Measurements from ENCODE around the gene TRIM41.
"Not testable (repeated sequence)": the region's sequence is repeated elsewhere in the genome, so short reads cannot be mapped to it uniquely, and the experiment has no call there.

The TRIM41 gene

GRCh38 chr5:181260720-181261319, 37.7 kb downstream of the TRIM41 start, which contains the start of gene TRIM52:
Gene TRIM52, minus strand, starts transcription at chr5:181261143. Its CDS starts 330 bp downstream, at chr5:181260813.
- peak within 1 kb of the TSS; percentile 99 for H3K4me3 ChIP-seq (ENCODE audit: low read length)
- peak within 1 kb of the TSS; percentile 99 for H3K27ac ChIP-seq (ENCODE audit: low read depth, low read length)
- H3K27me3 ChIP-seq (ENCODE audit: control insufficient read depth, insufficient read depth, low read length) = no peaks in the 10 kb centered on the region
- peaks cover 16% of the 10 kb centered on the region for H3K4me1 ChIP-seq (ENCODE audit: control insufficient read depth, insufficient read depth, low read length)
- H3K9ac ChIP-seq (ENCODE audit: low read length) = peak within 1 kb of the TSS; percentile 99
- H3K36me3 ChIP-seq (ENCODE audit: control insufficient read depth, insufficient read depth, low read length) = peaks cover 6% of the 10 kb centered on the region

- no peaks in the 10 kb centered on the region for H3K27me3 ChIP-seq (ENCODE audit: control insufficient read depth, insufficient read depth, low read length)
- peak overlapping the region; percentile 99 for H3K4me3 ChIP-seq (ENCODE audit: low read length)
- peaks cover 16% of the 10 kb centered on the region for H3K4me1 ChIP-seq (ENCODE audit: control insufficient read depth, insufficient read depth, low read length)
- peak overlapping the region; percentile 99 for H3K27ac ChIP-seq (ENCODE audit: low read depth, low read length)
- peak overlapping the region; percentile 94 for H3K9ac ChIP-seq (ENCODE audit: low read length)
- H3K36me3 ChIP-seq (ENCODE audit: control insufficient read depth, insufficient read depth, low read length) = peaks cover 4% of the 10 kb centered on the region
Observed at GRCh38 chr5:181261320-181262049, 38.4 kb downstream of the TRIM41 start.

- Histone ChIP-seq H3K4me3 (ENCODE audit: low read length) (no peak overlapping the region), H3K27ac (ENCODE audit: low read depth, low read length) (no peak overlapping the region), H3K9ac (ENCODE audit: low read length) (no peak overlapping the region), H3K36me3 (ENCODE audit: control insufficient read depth, insufficient read depth, low read length) (peaks cover 4% of the 10 kb centered on the region), H3K4me1 (ENCODE audit: control insufficient read depth, insufficient read depth, low read length) (peaks cover 16% of the 10 kb centered on the region), H3K27me3 (ENCODE audit: control insufficient read depth, insufficient read depth, low read length) (no peaks in the 10 kb centered on the region)
Observed at GRCh38 chr5:181263633-181264032, 40.6 kb downstream of the TRIM41 start.

DNA sequence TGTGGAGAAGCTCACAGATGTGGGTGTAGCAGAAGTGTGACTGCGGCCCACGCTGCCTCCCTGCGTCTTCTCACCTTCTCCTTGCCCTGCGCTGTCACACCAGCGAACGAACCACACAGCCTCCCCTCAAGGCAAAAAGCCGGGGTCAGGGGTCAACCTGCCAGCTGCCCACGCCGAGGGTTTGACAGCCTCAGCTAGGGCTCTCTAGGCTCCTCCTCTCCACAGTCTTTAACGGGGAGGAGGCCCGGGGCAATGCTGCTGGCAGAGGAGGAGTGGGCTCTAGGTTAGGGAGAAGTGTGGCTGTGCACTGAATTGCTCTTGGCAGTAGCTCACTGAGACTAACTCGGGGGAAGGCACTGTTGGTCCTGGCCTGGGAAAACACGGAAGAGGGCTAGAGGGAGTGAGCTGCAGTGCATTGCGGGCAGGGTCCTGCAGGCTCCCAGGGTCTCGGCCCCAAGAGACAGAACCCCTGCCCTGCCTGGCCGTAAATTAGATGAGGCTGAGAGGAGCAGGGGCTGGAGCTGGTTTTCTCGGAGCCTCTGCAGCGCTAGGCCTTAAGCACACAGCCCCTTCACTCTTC, 42.1 kb downstream of the TRIM41 start:
- H3K27ac ChIP-seq (ENCODE audit: low read depth, low read length) = no peak overlapping the region
- no peaks in the 10 kb centered on the region for H3K27me3 ChIP-seq (ENCODE audit: control insufficient read depth, insufficient read depth, low read length)
- no peak overlapping the region for H3K4me3 ChIP-seq (ENCODE audit: low read length)
- H3K4me1 ChIP-seq (ENCODE audit: control insufficient read depth, insufficient read depth, low read length) = peaks cover 1% of the 10 kb centered on the region
- no peak overlapping the region for H3K9ac ChIP-seq (ENCODE audit: low read length)
- H3K36me3 ChIP-seq (ENCODE audit: control insufficient read depth, insufficient read depth, low read length) = peaks cover 4% of the 10 kb centered on the region

- H3K4me1 ChIP-seq (ENCODE audit: control insufficient read depth, insufficient read depth, low read length); H3K9ac ChIP-seq (ENCODE audit: low read length); H3K36me3 ChIP-seq (ENCODE audit: control insufficient read depth, insufficient read depth, low read length); H3K4me3 ChIP-seq (ENCODE audit: low read length); H3K27ac ChIP-seq (ENCODE audit: low read depth, low read length); H3K27me3 ChIP-seq (ENCODE audit: control insufficient read depth, insufficient read depth, low read length): not testable (repeated sequence)
Observed at GRCh38 chr5:181267291-181267904, 44.3 kb downstream of the TRIM41 start.

DNA sequence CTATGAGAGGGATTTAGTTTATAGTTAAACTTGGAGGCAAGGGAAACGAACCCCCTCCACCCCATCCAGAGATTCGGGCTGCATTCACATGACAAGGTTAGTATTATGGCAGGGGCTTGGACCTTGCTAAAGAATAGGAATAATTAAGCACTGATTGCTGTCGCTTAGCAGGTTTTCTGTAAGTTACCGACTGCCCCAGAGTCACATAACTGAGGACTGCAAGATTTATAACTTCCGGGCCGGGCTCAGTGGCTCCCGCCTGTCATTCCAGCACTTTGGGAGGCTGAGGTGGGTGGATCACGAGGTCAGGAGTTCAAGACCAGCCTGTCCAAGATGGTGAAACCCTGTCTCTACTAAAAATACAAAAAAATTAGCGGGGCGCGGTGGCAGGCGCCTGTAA, 44.8 kb downstream of the TRIM41 start:
- H3K36me3 ChIP-seq (ENCODE audit: control insufficient read depth, insufficient read depth, low read length); H3K9ac ChIP-seq (ENCODE audit: low read length); H3K4me3 ChIP-seq (ENCODE audit: low read length); H3K27me3 ChIP-seq (ENCODE audit: control insufficient read depth, insufficient read depth, low read length); H3K27ac ChIP-seq (ENCODE audit: low read depth, low read length); H3K4me1 ChIP-seq (ENCODE audit: control insufficient read depth, insufficient read depth, low read length): not testable (repeated sequence)

DNA sequence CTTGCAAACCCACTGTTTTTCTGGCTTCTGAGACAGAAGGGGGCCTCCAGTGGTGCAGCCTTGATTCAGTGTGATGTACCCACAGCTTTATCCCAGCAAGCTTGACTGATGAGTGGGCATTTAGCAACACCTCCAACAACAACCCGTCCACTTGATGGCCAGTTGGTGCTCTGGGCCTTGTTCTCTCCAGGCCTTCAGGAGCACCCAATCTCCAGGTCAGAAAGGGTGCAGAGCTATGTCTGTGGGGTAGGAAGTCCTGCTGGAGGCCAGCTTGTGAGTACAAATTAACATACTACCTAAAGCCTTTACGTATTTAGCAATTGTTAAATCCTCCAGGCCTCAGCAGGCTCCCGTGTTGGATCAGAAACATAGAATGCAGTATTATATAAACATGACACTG, 48.0 kb downstream of the TRIM41 start:
- H3K27me3 ChIP-seq (ENCODE audit: control insufficient read depth, insufficient read depth, low read length) = no peaks in the 10 kb centered on the region
- no peak overlapping the region for H3K27ac ChIP-seq (ENCODE audit: low read depth, low read length)
- H3K4me1 ChIP-seq (ENCODE audit: control insufficient read depth, insufficient read depth, low read length) = no peaks in the 10 kb centered on the region
- no peak overlapping the region for H3K4me3 ChIP-seq (ENCODE audit: low read length)
- no peak overlapping the region for H3K9ac ChIP-seq (ENCODE audit: low read length)
- H3K36me3 ChIP-seq (ENCODE audit: control insufficient read depth, insufficient read depth, low read length) = no peaks in the 10 kb centered on the region

- H3K27me3 ChIP-seq (ENCODE audit: control insufficient read depth, insufficient read depth, low read length); H3K4me3 ChIP-seq (ENCODE audit: low read length); H3K27ac ChIP-seq (ENCODE audit: low read depth, low read length); H3K4me1 ChIP-seq (ENCODE audit: control insufficient read depth, insufficient read depth, low read length); H3K36me3 ChIP-seq (ENCODE audit: control insufficient read depth, insufficient read depth, low read length); H3K9ac ChIP-seq (ENCODE audit: low read length): not testable (repeated sequence)
Observed at GRCh38 chr5:181273433-181273744, 50.3 kb downstream of the TRIM41 start.

- H3K27me3 ChIP-seq (ENCODE audit: control insufficient read depth, insufficient read depth, low read length) = no peaks in the 10 kb centered on the region
- no peak overlapping the region for H3K9ac ChIP-seq (ENCODE audit: low read length)
- H3K4me3 ChIP-seq (ENCODE audit: low read length) = no peak overlapping the region
- H3K36me3 ChIP-seq (ENCODE audit: control insufficient read depth, insufficient read depth, low read length) = no peaks in the 10 kb centered on the region
- H3K4me1 ChIP-seq (ENCODE audit: control insufficient read depth, insufficient read depth, low read length) = no peaks in the 10 kb centered on the region
- H3K27ac ChIP-seq (ENCODE audit: low read depth, low read length) = no peak overlapping the region
Observed at GRCh38 chr5:181280251-181280762, 57.2 kb downstream of the TRIM41 start.

DNA sequence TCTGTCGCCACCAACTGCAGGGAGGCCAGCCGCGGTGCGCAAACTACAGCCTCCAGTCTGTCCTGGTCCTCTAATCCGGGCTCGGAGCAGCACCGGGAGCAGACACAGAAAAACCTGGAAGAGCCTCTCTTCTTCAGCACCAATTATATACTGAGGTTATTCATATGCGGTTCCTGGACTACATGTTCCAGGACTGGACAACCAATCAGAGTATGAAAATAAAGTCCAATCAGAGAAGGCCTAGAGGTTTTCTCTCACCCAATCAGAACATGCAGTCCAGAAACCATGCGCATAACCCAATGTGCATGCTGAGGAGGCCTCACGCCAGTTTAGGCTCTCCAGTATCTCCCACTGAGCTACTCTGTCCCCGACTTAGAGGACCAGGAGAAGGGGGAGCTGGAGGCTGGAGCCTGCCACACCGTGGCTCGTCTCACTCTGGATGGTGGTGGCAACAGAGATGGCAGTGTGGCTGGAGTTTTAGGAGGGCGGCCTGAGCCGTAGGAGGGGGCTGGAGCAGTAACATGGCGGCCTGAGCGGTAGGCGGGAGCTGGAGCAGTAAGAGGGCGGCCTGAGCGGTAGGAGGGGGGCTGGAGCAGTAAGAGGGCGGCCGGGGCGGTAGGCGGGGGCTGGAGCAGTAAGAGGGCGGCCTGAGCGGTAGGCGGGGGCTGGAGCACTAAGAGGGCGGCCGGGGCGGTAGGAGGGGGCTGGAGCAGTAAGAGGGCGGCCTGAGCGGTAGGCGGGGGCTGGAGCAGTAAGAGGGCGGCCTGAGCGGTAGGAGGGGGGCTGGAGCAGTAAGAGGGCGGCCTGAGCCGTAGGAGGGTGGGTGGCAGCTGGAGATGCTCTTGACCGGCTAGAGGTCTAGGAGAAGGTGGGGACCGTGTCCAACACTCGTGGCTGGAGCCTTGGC, 58.2 kb downstream of the TRIM41 start:
- Histone ChIP-seq H3K4me3 (ENCODE audit: low read length) (no peak overlapping the region), H3K27ac (ENCODE audit: low read depth, low read length) (no peak overlapping the region), H3K27me3 (ENCODE audit: control insufficient read depth, insufficient read depth, low read length) (no peaks in the 10 kb centered on the region), H3K9ac (ENCODE audit: low read length) (no peak overlapping the region), H3K4me1 (ENCODE audit: control insufficient read depth, insufficient read depth, low read length) (no peaks in the 10 kb centered on the region), H3K36me3 (ENCODE audit: control insufficient read depth, insufficient read depth, low read length) (no peaks in the 10 kb centered on the region)

DNA sequence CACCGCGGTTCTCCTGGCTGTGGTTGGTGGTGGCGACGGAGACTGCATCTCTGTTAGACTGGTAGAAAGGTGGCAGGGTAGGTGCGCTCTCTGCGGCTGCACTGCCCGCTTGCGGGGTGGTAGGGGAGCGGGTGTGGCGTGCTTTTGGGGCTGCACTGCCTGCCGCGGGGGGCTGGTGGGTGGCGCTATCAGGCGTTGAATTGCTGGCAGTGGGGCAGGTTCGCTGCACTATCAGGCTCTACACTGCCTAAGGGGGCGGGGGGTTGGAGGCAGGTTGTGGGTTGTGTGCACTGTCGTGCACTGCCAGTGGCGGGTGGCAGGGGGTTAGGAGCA, 58.9 kb downstream of the TRIM41 start:
- Histone ChIP-seq H3K9ac (ENCODE audit: low read length) (no peak overlapping the region), H3K4me1 (ENCODE audit: control insufficient read depth, insufficient read depth, low read length) (no peaks in the 10 kb centered on the region), H3K4me3 (ENCODE audit: low read length) (no peak overlapping the region), H3K27ac (ENCODE audit: low read depth, low read length) (no peak overlapping the region), H3K27me3 (ENCODE audit: control insufficient read depth, insufficient read depth, low read length) (no peaks in the 10 kb centered on the region), H3K36me3 (ENCODE audit: control insufficient read depth, insufficient read depth, low read length) (no peaks in the 10 kb centered on the region)

GRCh38 chr5:181282415-181282814, 59.3 kb downstream of the TRIM41 start:
- not testable (repeated sequence) for H3K36me3 ChIP-seq (ENCODE audit: control insufficient read depth, insufficient read depth, low read length); H3K27ac ChIP-seq (ENCODE audit: low read depth, low read length); H3K27me3 ChIP-seq (ENCODE audit: control insufficient read depth, insufficient read depth, low read length); H3K9ac ChIP-seq (ENCODE audit: low read length); H3K4me1 ChIP-seq (ENCODE audit: control insufficient read depth, insufficient read depth, low read length); H3K4me3 ChIP-seq (ENCODE audit: low read length)
